GM19240 (cell line): ENCODE results near the gene PRRC2B.
"Not testable (repeated sequence)": the region's sequence is repeated elsewhere in the genome, so short reads cannot be mapped to it uniquely, and the experiment has no call there.

ENCODE experiments used
- DNase-seq: peaks from one replicate; pipeline ENCODE4 v3.0.0; 2011; ENCODE audit warnings: low spot score; ENCODE audit not compliant: insufficient read length

The PRRC2B gene

DNA sequence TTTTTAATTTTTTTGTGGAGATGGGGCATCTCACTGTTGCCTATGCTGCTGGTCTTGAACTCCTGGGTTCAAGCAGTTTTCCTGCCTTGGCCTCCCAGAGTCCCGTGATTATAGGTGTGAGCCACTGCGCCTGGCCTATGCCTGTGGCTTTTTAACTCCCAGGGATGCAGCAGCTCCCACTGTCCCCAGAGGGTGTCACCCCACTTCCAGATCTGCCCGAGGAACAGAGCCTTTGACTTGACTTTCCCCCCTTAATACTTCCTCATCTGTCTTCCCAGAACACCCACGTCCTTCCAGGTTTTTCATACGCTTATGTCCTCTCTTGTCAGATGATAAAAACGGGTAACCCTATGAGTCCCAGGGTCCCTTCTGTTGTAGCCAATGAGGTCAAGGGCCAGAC, 7.6 kb upstream of the PRRC2B start:
- DNase-seq, result no peak

DNA sequence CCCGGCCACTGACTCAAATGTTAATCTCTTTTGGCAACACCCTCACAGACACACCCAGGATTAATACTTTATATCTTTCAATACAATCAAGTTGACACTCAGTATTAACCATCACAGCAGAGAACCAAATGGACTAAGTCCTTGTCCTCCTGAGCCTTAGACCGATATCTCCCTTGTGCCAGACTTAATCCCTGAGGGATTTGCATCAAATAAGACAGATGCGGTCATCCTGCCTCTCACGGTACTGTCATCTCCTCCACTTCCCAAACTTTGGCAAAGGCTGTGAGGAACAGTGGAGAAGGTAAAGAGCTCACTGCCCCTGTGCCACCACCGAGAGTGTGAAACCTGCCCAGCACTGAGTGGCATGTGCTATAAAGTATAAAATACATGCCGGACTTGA, 6.5 kb upstream of the PRRC2B start:
- DNase-seq, result no peak

DNA sequence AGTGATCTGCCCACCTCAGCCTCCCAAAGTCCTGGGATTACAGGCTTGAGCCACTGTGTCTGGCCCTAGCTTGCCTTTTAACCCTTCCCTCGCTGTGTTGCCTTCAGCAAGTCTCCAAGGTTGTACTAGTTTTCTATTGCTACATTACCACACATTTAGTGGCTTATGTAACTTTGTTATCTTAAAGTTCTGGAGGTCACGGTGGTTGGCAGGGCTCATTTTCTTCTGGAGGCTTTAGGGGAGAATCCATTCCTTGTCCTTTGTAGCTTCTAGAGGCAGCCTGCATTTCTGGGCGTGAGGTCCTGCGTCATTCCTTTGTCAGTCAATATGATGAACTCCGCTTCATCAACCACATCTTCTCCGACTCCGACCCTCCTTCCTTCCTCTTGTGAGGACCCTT, 2.9 kb upstream of the PRRC2B start:
- no peak for DNase-seq

DNA sequence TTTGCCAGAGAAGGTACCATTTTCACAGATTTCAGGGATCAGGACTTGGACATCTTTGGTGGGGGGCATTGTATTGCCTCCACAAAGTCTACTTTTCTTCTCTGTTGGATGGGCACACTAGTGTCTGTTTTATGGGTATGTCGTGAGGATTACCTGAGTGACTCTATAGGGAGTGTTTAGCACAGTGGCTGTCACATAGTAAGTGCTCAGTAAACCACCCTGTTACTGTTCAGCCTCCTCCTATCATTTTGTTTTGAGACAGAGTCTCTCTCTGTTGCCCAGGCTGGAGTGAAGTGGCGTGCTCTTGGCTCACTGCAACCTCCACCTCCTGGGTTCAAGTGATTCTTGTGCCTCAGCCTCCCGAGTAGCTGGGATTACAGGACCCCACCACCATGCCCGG, 2.4 kb upstream of the PRRC2B start:
- no peak for DNase-seq

DNA sequence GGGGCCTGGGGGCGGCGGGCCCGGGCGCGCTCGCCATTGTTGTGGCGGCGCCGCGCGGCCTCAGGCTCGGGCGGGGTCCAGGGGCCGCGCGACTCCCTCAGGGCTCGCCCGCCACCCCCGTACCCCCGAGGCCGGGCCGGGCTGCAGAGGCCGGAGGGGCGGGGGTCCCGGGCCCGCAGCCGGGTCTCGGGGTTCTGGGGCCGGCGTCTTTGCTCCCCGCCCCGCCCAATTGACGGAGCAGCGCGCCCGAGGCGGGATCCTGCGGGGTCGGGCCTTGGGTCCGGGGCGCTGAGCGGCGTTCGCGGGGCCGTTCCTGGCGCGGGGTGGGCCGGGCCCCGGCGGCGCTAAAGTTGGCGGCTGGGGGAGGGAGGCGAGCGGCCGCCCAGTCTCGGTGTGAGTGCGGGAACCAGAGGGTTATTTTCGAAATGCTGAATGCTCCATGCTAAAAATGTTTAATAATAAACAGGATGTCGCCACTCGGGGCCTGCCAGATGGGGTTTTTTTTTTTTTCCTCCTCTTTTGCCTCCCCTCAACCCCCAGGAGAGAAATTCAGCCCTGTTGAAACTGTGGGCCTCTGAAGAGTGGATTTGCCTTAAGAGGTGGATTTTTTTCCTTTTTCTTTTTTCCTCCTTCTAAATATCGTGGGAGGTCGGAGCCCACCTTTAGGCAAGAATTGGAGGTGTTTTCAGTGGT, 724 bp downstream of the PRRC2B start:
- no peak for DNase-seq

DNA sequence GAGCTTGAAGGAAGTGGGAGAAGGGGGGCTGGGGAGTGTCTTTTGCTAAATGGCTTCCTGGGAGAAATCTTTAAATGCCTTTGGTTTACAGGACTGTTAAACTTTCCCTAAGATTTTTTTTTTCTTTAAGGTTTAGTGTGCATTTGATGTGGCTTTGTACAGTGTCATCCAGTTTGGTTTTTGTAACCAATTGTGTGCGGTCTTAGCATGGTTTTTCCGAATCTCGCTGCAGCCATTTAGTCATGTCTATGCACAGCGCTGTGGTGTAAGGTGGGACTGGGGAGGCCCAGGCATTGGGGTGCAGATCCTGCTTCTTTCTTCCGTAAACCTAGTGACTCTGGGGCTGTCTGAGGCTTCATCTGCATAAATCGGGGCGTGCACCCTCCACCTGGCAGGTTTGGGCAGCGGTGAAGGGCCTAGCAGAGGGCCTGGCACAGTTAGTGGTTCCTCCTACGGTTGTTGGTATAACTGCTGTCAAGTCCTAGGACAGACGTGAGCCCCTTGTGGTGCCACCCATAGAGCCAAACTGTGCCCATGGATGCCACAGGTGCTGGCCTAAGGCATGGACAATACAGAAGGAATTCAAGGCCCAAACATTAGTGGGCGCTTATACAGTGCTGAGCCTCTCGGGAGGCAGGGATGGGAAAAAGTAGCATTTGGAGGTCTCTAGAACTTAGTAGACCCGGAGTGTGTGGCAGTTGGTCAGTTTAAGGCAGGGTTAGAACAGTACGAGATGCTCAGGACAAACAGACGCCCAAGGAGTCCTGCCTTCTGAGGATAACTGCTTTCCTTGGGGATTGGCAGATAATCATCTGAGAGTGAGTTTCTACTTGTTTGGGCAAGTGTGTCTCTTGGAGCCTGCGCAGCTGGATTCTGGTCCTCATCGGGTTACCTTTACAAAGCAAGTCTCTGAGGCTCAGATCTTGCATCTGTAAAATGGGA, 1.5 kb downstream of the PRRC2B start:
- DNase-seq, result no peak

DNA sequence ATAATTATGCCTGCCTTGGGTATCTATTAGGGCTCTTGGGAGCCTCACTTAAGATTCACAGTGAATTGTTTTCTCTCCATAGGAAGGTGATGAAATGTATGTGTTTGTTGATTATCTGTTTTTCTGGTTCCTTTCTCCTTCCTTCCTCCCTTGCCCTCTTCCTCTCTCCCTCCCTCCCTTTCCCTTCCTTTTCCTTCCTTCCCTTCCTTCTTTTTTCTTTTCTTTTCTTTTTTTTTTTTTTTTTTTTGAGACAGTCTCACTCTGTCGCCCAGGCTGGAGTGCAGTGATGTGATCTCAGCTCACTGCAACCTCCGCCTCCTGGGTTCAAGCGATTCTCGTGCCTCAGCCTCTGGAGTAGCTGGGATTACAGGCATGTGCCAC, 2.2 kb downstream of the PRRC2B start:
- DNase-seq, result not testable (repeated sequence)

DNA sequence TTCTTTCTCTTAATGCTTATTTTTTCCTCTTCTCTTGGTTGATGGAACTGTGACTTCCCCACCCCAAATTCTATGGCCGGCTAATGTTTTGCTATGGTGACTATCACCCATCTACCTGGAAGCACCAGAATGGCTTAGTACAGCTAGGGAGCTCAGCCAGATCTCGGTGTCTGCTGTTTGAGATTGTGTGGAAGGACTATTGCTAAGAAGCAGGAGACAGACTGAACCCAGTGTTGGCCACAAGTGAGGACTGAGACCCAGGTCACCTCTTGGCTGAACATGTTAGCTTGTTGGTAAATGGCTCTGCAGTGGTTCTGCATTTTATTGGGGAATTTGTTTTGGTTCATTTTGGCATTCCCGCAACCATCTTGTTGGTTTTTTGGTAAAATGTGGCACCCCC, 2.7 kb downstream of the PRRC2B start:
- DNase-seq, result no peak

DNA sequence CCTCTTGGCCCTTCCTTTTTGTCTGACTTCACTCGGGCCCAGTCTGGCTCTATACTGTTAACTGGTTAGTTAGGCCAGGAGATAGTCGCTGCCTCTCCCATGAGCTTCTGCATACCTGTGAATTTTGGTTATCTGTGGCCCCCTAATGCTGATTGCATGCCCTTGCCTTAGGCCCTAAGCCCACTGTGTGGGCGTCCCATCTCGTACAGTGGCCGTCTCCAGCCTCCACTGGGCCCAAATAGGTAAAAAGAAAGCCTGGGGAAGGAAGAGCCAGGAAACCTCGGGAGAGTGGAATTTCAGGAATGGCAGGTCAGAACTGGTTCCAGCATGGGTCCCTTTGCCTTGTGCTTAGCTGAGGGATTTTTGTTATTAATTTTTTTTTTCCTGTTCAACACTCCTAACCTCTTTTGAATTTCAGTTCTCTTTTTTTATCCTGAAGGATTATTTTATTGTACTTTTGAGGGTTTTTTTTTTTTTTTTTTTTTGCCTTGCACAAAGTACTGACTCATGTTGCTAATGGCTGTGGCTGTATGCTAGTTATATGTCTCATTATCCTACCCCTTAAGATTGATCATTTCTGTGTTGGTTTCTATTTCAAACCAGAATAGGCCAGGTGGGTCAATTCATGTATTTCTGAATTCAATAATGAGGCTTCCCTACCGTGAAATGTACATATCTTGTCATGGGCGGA, 3.4 kb downstream of the PRRC2B start:
- no peak for DNase-seq

DNA sequence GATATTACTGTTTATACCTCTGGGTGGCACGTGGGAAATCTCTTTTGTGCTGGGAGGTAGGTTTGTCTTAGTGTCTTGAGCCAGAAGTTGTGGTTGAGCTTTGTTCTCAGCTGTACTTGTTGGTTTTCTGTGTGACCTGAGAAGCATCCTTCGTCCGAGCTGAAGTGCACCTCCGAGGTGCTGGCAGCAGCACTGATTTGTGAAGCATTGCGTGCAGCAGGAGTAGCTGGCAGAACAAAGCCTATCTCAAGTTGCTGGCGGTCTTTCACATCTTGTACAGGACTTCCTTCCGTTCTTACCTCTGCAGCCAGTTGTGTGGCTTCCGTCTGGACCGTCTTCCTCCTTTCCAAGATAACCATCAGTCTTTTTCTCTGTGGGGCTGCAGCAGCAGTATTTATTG, 4.3 kb downstream of the PRRC2B start:
- no peak for DNase-seq

DNA sequence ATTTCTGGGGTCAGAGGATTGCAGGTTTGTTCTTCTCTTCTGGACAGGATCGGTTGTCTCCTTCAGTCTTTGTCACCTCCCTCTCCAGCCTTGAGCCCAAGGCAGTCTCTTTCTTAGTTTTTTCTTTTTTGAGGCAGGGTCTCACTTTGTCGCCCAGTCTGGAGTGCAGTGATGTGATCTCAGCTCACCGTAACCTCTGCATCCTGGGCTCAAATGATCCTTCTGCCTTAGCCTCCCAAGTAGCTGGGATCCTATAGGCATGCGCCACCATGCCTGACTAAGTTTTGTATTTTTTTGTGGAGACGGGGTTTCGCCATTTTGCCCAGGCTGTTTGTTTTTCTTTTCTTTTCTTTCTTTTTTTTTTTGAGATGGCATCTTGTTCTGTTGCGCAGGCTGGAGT, 6.1 kb downstream of the PRRC2B start:
- DNase-seq, result no peak

DNA sequence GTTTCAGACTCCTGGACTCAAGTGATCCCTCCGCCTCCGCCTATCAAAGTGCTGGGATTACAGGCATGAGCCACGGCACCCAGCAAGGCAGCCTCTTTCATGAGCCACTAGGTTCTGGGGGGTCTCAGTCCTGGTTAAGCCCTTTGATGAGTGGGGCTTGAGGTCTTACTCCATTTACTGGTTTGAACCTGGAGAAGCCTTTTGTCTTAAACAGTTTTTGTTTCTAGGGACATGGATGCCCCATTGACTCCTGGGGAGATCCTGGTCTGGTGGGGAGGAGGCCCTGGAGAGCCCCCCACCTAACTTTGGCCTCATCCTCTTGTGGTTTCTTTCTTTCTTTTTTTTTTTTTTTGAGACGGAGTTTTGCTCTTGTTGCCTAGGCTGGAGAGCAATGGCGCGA, 6.7 kb downstream of the PRRC2B start:
- DNase-seq, result no peak

DNA sequence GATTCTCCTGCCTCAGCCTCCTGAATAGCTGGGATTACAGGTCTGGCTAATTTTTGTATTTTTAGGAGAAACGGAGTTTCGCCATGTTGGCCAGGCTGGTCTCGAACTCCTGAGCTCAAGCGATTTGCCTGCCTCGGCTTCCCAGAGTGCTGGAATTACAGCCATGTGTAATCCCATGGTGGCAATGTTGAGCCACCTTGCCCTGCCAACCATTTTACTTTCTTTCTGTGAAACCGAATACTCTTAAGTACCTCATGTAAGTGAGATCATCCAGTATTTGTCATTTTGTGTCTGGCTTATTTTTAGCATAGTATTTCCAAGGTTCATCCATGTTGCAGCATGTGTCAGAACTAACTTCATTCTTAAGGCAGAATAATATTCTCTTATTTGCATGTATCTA, 8.2 kb downstream of the PRRC2B start:
- DNase-seq, result no peak

DNA sequence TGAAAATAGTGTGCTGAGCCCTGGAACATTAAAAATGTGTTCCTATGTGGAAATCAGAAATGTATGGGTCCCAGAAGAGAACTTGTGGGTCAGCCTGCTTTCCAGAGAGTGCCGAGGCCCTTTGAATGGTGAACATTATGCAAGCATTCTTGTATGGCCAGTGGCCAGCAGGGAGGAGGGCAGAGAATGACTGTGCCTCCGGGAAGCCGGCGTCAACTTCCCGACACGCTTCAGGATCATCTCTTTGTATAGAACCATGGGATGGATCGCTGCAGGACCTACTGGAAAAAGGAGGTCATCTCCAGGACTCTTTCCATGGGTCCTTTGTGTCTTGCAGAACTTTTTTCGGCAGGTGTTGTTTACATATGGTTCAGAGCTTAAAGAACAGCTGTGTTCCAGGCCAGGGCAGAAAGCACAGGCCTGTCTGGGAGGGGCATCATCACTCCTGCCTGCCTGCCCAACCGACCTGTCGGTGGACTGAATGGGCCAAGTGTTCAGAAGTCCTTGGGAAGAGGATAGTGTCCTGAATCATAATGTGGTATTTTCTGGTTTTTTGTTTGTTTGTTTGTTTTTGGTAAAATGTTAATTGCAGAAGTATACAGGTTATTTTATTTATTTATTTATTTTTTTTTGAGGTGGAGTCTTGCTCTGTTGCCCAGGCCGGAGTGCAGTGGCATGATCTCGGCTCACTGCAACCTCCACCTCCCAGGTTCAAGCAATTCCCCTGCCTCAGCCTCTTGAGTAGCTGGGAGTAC, 9.0 kb downstream of the PRRC2B start:
- no peak for DNase-seq

DNA sequence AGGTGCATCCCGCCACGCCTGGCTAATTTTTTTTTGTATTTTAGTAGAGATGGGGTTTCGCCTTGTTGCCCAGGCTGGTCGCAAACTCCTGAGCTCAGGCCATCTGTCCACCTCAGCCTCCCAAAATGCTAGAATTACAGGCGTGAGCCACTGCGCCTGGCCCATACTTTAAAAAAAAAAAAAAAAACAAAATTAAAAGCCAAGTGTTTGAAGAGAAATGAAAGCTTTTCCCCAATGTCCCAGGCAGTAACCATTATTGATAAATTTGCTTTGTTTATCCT, 9.5 kb downstream of the PRRC2B start:
- DNase-seq, result no peak

DNA sequence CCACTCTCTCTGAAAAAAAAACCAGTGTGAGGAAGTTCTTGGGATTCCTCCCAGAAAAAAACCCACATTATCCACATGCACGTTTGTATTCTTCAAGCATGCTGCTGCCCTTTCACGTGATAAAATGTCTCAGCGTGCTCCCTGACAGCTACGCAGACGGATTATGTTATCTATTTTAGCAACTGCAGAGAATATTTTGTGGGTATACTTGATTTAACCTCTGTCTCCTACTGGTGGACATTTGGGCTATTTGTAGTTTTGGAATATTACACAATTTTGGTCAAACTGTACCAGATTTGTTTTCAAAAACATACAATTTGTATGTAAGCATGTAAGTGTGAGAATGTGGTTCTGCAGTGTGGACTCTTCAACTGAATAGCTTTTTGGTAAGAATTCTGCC, 10.7 kb downstream of the PRRC2B start:
- no peak for DNase-seq

DNA sequence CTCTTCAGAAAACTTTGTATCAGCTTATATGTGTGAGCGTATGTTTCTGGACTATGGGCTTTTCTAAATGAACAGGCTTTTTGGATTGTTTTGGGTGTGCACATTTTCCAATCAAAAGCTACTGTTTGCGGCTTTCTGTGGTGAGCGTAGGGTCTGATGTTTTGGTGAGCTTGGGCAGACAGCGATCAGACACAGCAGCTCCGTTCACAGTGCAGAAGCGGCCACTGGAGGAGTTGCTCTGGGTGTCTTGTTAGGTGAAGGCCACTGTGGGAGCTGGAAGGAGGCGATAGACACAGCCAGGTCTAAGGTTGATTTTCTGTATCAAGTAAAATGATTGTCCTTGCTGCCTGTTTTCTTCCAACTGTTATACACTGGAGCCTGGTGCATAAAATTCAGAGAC, 11.1 kb downstream of the PRRC2B start:
- DNase-seq, result no peak

DNA sequence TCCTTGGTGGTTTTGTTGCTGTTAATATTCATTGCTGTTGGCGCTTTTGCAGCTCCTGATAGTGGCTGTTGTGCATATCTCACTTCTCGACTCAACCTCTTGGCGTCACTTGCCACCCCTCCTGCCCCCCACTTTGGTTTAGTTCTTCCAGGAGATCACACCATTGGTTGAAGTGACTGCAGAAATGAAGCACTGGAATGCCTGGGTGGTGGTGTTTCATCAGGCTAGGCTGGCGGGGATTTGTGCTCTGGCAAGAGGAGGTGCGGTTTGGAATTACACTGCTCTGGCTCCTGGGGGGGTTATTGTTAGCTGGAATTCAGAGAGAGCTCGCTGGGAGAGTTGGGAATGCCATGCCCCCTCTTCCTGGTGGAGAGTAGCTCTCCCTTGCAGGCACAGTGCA, 11.5 kb downstream of the PRRC2B start:
- no peak for DNase-seq

DNA sequence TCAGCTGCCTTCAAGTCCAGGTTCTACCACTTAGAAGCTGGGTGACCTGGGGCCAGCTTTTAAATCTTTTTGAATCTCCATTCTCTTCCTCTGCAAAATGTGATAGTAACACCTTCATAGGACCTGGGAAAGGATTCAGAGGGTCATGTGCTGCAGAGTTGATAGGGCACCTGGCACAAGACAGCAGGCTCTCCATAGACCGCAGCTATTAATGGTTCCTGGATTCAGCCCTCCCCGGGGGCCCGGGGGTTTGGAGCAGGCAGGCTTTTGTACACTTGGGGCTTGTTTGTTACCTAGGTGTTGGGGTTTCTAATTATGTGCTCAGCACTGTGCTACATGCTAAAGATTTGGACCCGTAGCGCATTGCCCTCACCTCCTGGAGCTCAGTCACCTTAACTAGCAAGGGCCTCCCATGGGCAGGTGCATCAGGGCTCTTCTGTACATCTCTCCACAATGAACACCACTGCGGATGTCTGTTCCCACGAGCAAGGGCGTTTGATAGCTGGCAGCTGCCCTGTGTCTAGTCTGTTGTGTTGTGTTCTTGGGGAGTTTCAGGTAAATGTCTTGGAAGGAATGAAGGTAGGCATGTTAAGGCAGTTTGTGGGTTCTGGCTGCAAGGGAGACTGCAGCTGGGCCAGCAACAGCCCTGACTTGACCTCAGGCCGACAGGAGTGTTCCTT, 12.1 kb downstream of the PRRC2B start:
- DNase-seq, result no peak

DNA sequence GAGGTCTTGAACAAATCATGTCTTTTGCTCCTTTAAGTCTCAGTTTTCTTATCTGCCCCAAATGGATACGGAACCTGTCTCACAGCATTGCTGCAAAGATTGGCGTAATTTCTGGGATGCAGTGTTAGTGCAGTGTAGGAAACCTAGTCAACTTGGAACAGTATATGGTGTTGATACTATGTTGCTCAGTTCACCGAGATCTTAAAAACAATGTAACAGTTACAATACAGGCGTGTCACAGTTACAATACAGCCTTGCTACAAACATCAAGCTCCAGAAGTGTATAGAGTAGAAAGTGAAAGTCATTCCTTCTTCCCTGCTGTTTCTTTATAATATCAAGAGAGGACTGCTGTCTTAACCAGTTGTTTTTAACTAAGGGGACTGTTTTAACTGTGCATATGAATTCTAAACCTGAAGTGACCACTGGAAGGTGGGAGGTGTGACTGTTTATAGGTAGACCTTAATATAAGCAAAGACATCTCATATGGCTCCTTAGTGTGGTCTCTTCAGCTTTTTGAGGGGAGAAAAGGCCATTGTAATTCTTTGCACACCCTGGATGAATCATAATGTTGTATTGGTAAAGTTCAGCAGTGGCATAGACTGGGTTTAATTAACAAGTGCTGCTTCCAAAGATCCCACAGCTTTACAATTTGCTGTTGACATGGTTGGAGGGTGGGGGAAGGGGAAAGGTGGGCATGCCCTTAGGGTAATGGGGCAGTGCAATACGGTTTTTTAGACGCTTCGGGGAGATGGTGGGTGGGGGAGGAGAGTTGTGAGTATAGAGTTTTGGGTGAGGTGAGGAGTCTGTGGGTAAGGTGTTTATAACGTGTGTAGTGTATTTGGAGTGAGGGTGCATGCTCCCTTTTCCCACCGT, 12.9 kb downstream of the PRRC2B start:
- no peak for DNase-seq
